GM23338 (cell line): ENCODE data around the gene PAPPA. TPM values are rescaled to one million over a fixed set of nuclear protein-coding genes. Genes with fewer than 3 reads are reported as not detected.

Experiments used
- ATAC-seq: fragments of 200-7000 bp; cut with Tn5 transposase; 3 replicates; pipeline ENCODE4 v1.9.1; 2020
- DNase-seq: peaks from one replicate; pipeline ENCODE4 v3.0.0-alpha.2; 2015; ENCODE audit warnings: low spot score
- H2AFZ ChIP-seq: fragments of 200-600 bp; sonication (generic); 2 replicates; pipeline ENCODE4 v1.8.0; 2016; ENCODE audit warnings: antibody characterized with exemption, mild to moderate bottlenecking, moderate library complexity
- H3F3A ChIP-seq: fragments of 200-600 bp; sonication (generic); replicated peaks from 2 replicates; pipeline ENCODE4 v1.8.0; 2017; ENCODE audit warnings: antibody characterized with exemption, mixed run types, low read depth
- H3K27ac ChIP-seq: fragments of 200-600 bp; sonication (generic); 2 replicates; pipeline ENCODE4 v1.6.1; 2016; ENCODE audit warnings: low read depth
- H3K27me3 ChIP-seq: fragments of 200-600 bp; sonication (generic); 2 replicates; pipeline ENCODE4 v1.8.0; 2016; ENCODE audit warnings: mild to moderate bottlenecking, mixed run types, moderate library complexity; ENCODE audit not compliant: insufficient read depth
- H3K36me3 ChIP-seq: fragments of 200-600 bp; sonication (generic); 2 replicates; pipeline ENCODE4 v1.8.0; 2016; ENCODE audit warnings: mild to moderate bottlenecking; ENCODE audit not compliant: insufficient read depth
- H3K4me1 ChIP-seq: fragments of 200-600 bp; sonication (generic); 2 replicates; pipeline ENCODE4 v1.8.0; 2016; ENCODE audit warnings: mild to moderate bottlenecking, moderate library complexity; ENCODE audit not compliant: insufficient read depth
- H3K4me2 ChIP-seq: fragments of 200-600 bp; sonication (generic); 2 replicates; pipeline ENCODE4 v1.7.1; 2017; ENCODE audit warnings: mixed run types
- H3K4me3 ChIP-seq: fragments of 200-600 bp; sonication (generic); 2 replicates; pipeline ENCODE4 v1.6.1; 2016; ENCODE audit warnings: mixed run types
- H3K79me2 ChIP-seq: fragments of 200-600 bp; sonication (generic); replicated peaks from 2 replicates; pipeline ENCODE4 v1.8.0; 2017; ENCODE audit warnings: mild to moderate bottlenecking; ENCODE audit not compliant: insufficient read depth
- H3K9me2 ChIP-seq: fragments of 200-600 bp; sonication (generic); 2 replicates; pipeline ENCODE4 v1.8.0; 2017; ENCODE audit not compliant: insufficient read depth
- H4K20me1 ChIP-seq: fragments of 200-600 bp; sonication (generic); replicated peaks from 2 replicates; pipeline ENCODE4 v1.8.0; 2017; ENCODE audit warnings: mild to moderate bottlenecking; ENCODE audit not compliant: insufficient read depth
- H3K27ac Mint-ChIP-seq: 2 replicates; pipeline ENCODE4 v1.8.0; 2020; ENCODE audit warnings: inconsistent platforms, mild to moderate bottlenecking, moderate library complexity, mixed read lengths
- H3K27me3 Mint-ChIP-seq: 3 replicates; pipeline ENCODE4 v1.8.0; 2022; ENCODE audit warnings: low read depth, mild to moderate bottlenecking, moderate library complexity, mixed read lengths, inconsistent platforms; ENCODE audit not compliant: insufficient read depth, poor library complexity
- H3K36me3 Mint-ChIP-seq: 3 replicates; pipeline ENCODE4 v1.8.0; 2021; ENCODE audit warnings: low read depth, mild to moderate bottlenecking, inconsistent platforms, moderate library complexity, mixed read lengths
- H3K4me1 Mint-ChIP-seq: 3 replicates; pipeline ENCODE4 v1.8.0; 2020; ENCODE audit warnings: mild to moderate bottlenecking, inconsistent platforms, mixed read lengths
- H3K4me3 Mint-ChIP-seq: 3 replicates; pipeline ENCODE4 v1.8.0; 2021; ENCODE audit warnings: moderate library complexity, mild to moderate bottlenecking, inconsistent platforms, mixed read lengths
- H3K9me3 Mint-ChIP-seq: 3 replicates; pipeline ENCODE4 v1.8.0; 2020; ENCODE audit warnings: moderate library complexity, mild to moderate bottlenecking, inconsistent platforms, mixed read lengths
- CTCF ChIP-seq, 2 experiments: fragments of 200-600 bp in 1 of 2; sonication (generic) in 1 of 2; conservative IDR thresholded peaks; 2 replicates each; pipeline versions ENCODE4 v1.5.1 to v1.6.1; 2016 to 2017; ENCODE audit warnings: antibody characterized with exemption in 2 of 2, low read depth in 2 of 2, mild to moderate bottlenecking in 2 of 2, moderate library complexity in 1 of 2
- EZH2phosphoT487 ChIP-seq: fragments of 200-600 bp; sonication (generic); IDR thresholded peaks from one replicate; pipeline ENCODE4 v1.8.1; 2018; ENCODE audit warnings: antibody characterized with exemption; ENCODE audit not compliant: unreplicated experiment
- JUNB ChIP-seq: IDR thresholded peaks from one replicate; pipeline ENCODE4 v1.6.1; 2016; ENCODE audit warnings: antibody characterized with exemption; ENCODE audit not compliant: unreplicated experiment
- NANOG ChIP-seq: IDR thresholded peaks from 2 replicates; pipeline ENCODE4 v1.6.1; 2016; ENCODE audit warnings: antibody characterized with exemption, borderline replicate concordance
- POLR2AphosphoS5 ChIP-seq: IDR thresholded peaks from 2 replicates; pipeline ENCODE4 v1.6.1; 2016; ENCODE audit warnings: antibody characterized with exemption, low read depth
- STAT1 ChIP-seq: IDR thresholded peaks from one replicate; pipeline ENCODE4 v1.6.1; 2016; ENCODE audit warnings: antibody characterized with exemption; ENCODE audit not compliant: unreplicated experiment
- ZNF331 ChIP-seq: fragments of 250-450 bp; sonication (Bioruptor Pico); IDR thresholded peaks from 2 replicates; pipeline ENCODE4 v1.5.0; 2020; ENCODE audit warnings: low read depth, mild to moderate bottlenecking, moderate library complexity
- polyA plus RNA-seq: library from polyadenylated mRNA; unstranded; fragments of >200 nt; fragmentation: Nextera tagmentation; extraction: Ambion mirVana; gene quantifications from 2 replicates; pipeline ENCODE4 v1.2.1, GENCODE V29; 2016
- total RNA-seq: library from RNA; depleted of rRNA; stranded (reverse); fragments of >200 nt; shearing (Covaris generic); gene quantifications from 2 replicates; pipeline ENCODE4 v1.2.3, GENCODE V29; 2014
- TF ChIP-seq, protein P1 (sequence below): IDR thresholded peaks from one replicate; pipeline ENCODE4 v1.6.1; 2018; ENCODE audit warnings: antibody characterized with exemption; ENCODE audit not compliant: unreplicated experiment

The PAPPA gene
- total and polyA plus RNA-seq, 2 experiments from 2014 or later = 0.38 to 0.66 TPM

GRCh38 chr9:116116393-116116792, 37.2 kb upstream of the PAPPA start:
- H3K36me3 Mint-ChIP-seq = no peaks in the 10 kb centered on the region
- peaks cover 5% of the 10 kb centered on the region for H3K27me3 Mint-ChIP-seq
- Histone ChIP-seq H3K4me2 (no peak overlapping the region), H3K4me1 (no peaks in the 10 kb centered on the region), H3K27me3 (no peaks in the 10 kb centered on the region), H3K79me2 (no peaks in the 10 kb centered on the region), H3K4me3 (no peak overlapping the region), H3K27ac (no peak overlapping the region), H3K9me2 (no peaks in the 10 kb centered on the region), H3F3A (no peaks in the 10 kb centered on the region), H4K20me1 (no peaks in the 10 kb centered on the region), H3K36me3 (no peaks in the 10 kb centered on the region), H2AFZ (no peak overlapping the region)
- TF ChIP-seq NANOG = no peak
- no peak for TF ChIP-seq JUNB
- no peaks in the 10 kb centered on the region for H3K4me1 Mint-ChIP-seq
- peaks cover 3% of the 10 kb centered on the region; the same call in 2 of the 3 replicates for H3K9me3 Mint-ChIP-seq
- no peak overlapping the region for H3K27ac Mint-ChIP-seq
- ATAC-seq (no peak), DNase-seq (no peak)
- H3K4me3 Mint-ChIP-seq = no peak overlapping the region

GRCh38 chr9:116123171-116123570, 30.4 kb upstream of the PAPPA start:
- H3K4me1 ChIP-seq = peaks cover 9% of the 10 kb centered on the region; the same call in 1 of the 2 replicates
- no peak for DNase-seq
- TF ChIP-seq, protein P1, sequence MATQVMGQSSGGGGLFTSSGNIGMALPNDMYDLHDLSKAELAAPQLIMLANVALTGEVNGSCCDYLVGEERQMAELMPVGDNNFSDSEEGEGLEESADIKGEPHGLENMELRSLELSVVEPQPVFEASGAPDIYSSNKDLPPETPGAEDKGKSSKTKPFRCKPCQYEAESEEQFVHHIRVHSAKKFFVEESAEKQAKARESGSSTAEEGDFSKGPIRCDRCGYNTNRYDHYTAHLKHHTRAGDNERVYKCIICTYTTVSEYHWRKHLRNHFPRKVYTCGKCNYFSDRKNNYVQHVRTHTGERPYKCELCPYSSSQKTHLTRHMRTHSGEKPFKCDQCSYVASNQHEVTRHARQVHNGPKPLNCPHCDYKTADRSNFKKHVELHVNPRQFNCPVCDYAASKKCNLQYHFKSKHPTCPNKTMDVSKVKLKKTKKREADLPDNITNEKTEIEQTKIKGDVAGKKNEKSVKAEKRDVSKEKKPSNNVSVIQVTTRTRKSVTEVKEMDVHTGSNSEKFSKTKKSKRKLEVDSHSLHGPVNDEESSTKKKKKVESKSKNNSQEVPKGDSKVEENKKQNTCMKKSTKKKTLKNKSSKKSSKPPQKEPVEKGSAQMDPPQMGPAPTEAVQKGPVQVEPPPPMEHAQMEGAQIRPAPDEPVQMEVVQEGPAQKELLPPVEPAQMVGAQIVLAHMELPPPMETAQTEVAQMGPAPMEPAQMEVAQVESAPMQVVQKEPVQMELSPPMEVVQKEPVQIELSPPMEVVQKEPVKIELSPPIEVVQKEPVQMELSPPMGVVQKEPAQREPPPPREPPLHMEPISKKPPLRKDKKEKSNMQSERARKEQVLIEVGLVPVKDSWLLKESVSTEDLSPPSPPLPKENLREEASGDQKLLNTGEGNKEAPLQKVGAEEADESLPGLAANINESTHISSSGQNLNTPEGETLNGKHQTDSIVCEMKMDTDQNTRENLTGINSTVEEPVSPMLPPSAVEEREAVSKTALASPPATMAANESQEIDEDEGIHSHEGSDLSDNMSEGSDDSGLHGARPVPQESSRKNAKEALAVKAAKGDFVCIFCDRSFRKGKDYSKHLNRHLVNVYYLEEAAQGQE = no peak
- TF ChIP-seq JUNB (no peak), EZH2phosphoT487 (no peak), ZNF331 (CRISPR knock-in tag) (no peak), CTCF (conservative IDR thresholded peaks at IDR 0.05; ENCODE audit: low read depth in 2 of 2) (no peak), POLR2AphosphoS5 (no peak), STAT1 (no peak)
- no peaks in the 10 kb centered on the region for H3K27me3 ChIP-seq
- 0 out of 2 replicates have a peak, but pooled peaks cover 3% of the 10 kb centered on the region for H4K20me1 ChIP-seq
- peaks cover 8% of the 10 kb centered on the region; the same call in 2 of the 3 replicates for H3K4me1 Mint-ChIP-seq
- no peak overlapping the region for H3K27ac Mint-ChIP-seq
- no peak overlapping the region for H3K4me3 Mint-ChIP-seq
- H3K27me3 Mint-ChIP-seq = peaks cover 3% of the 10 kb centered on the region
- ATAC-seq = no peak
- H2AFZ ChIP-seq = no peak overlapping the region
- H3K36me3 Mint-ChIP-seq = no peaks in the 10 kb centered on the region
- H3K9me3 Mint-ChIP-seq = peaks cover 3% of the 10 kb centered on the region; the same call in 2 of the 3 replicates
- H3K9me2 ChIP-seq = no peaks in the 10 kb centered on the region
- H3K4me2 ChIP-seq = no peak overlapping the region
- no peak overlapping the region for H3K27ac ChIP-seq
- no peak overlapping the region for H3K4me3 ChIP-seq
- no peaks in the 10 kb centered on the region for H3K79me2 ChIP-seq
- H3F3A ChIP-seq = no peaks in the 10 kb centered on the region
- no peaks in the 10 kb centered on the region for H3K36me3 ChIP-seq
